ENCODE results near the gene TMLHE. TPM values are rescaled to one million over a fixed set of nuclear protein-coding genes. Genes with fewer than 3 reads are reported as not detected.
"Not testable (repeated sequence)": the region's sequence is repeated elsewhere in the genome, so short reads cannot be mapped to it uniquely, and the experiment has no call there.

TMLHE gene
- total RNA-seq, 1 donor from 2014 or later = 18.5 TPM

DNA sequence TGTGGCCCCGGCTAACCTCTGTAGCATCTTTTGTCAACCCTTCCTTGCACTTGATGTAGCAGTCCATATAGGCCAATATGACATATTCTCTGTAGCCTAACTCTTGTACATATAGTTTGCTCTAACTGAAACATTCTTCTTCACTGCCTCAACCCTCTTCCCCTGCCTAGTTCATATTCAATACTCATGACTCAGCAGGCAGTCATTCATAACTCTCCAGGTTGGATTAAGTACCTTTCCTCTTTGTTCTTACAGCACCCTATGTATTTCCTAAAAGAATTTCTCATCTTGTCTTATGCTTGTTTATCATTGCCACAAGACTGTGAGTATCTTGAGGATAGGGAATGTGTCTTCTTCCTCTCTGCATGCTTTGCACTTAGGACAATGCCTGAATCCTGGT lies 76.9 kb downstream of the TMLHE start:
- no peaks in the 10 kb centered on the region for H3K27me3 Mint-ChIP-seq
- H3K36me3 Mint-ChIP-seq = peaks cover 6% of the 10 kb centered on the region
- no peak overlapping the region for H3K4me3 Mint-ChIP-seq
- H3K9me3 Mint-ChIP-seq = no peaks in the 10 kb centered on the region
- H3K27ac Mint-ChIP-seq = no peak overlapping the region
- no peaks in the 10 kb centered on the region for H3K4me1 Mint-ChIP-seq (ENCODE audit: unreplicated experiment)
- no peak for DNase-seq (ENCODE audit: extremely low spot score, unreplicated experiment)
- TF ChIP-seq, protein P1, sequence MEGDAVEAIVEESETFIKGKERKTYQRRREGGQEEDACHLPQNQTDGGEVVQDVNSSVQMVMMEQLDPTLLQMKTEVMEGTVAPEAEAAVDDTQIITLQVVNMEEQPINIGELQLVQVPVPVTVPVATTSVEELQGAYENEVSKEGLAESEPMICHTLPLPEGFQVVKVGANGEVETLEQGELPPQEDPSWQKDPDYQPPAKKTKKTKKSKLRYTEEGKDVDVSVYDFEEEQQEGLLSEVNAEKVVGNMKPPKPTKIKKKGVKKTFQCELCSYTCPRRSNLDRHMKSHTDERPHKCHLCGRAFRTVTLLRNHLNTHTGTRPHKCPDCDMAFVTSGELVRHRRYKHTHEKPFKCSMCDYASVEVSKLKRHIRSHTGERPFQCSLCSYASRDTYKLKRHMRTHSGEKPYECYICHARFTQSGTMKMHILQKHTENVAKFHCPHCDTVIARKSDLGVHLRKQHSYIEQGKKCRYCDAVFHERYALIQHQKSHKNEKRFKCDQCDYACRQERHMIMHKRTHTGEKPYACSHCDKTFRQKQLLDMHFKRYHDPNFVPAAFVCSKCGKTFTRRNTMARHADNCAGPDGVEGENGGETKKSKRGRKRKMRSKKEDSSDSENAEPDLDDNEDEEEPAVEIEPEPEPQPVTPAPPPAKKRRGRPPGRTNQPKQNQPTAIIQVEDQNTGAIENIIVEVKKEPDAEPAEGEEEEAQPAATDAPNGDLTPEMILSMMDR (conservative IDR thresholded peaks at IDR 0.05) = no peak

DNA sequence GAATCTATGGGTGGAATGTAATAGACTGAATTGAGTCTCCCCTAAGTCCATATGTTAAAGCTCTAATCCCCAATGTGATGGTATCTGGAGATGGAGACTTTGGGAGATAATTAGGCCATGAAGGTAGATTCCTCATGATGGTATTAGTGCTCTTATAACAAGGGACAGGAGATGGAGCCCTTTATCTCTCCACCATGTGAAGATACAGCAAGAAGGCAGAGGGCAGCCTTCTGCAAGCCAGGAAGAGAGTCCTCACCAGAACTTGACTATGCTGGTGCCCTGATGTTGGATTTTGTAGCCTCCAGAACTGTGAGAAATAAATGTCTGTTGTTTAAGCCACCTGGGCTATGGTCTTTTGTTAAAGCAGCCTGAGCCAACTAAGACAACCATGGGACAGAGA lies 78.0 kb downstream of the TMLHE start:
- TF ChIP-seq, protein P1 (conservative IDR thresholded peaks at IDR 0.05) = no peak
- Mint-ChIP-seq H3K9me3 (no peaks in the 10 kb centered on the region), H3K4me1 (ENCODE audit: unreplicated experiment) (no peaks in the 10 kb centered on the region), H3K36me3 (peaks cover 11% of the 10 kb centered on the region), H3K4me3 (no peak overlapping the region), H3K27me3 (no peaks in the 10 kb centered on the region), H3K27ac (no peak overlapping the region)
- no peak for DNase-seq (ENCODE audit: extremely low spot score, unreplicated experiment)

DNA sequence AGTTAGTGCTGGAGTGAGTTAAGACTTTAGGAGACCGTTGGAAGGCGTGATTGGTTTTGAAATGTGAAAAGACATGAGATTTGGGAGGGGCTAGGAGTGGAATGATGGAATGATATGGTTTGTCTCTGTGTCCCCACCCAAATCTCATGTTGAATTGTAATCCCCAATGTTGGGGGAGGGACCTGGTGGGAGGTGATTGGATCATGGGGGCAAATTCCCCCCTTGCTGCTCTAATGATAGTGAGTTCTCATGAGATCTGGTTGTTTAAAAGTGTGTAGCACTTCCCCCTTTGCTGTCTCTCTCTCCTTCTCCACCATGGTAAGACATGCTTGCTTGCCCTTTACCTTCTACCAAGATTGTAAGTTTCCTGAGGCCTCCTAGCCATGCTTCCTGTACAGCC lies 85.7 kb downstream of the TMLHE start:
- not testable (repeated sequence) for DNase-seq (ENCODE audit: extremely low spot score, unreplicated experiment); H3K27ac Mint-ChIP-seq; H3K27me3 Mint-ChIP-seq; H3K4me3 Mint-ChIP-seq; H3K4me1 Mint-ChIP-seq (ENCODE audit: unreplicated experiment); H3K9me3 Mint-ChIP-seq
- H3K36me3 Mint-ChIP-seq = peaks cover 51% of the 10 kb centered on the region

DNA sequence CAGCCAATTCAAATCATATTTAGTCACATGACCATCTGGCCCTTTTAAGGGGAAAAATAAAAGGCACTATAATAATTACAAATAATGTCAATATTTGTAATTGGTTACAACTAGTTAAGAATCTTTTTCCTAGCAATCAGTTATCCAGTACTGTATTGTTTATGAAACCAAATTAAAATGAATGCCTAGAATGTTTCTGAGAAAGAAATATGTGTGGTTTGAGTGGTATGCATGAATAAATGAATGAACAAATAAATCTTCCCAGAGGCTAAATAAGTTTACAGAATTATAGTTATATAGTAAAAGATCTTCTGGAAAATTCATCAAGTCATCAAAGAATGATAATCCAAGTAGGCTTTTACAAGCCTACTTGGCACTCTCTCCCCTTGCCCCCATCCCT lies 98.5 kb downstream of the TMLHE start:
- no peak overlapping the region for H3K4me3 Mint-ChIP-seq
- no peaks in the 10 kb centered on the region for H3K9me3 Mint-ChIP-seq
- H3K27me3 Mint-ChIP-seq = no peaks in the 10 kb centered on the region
- H3K4me1 Mint-ChIP-seq (ENCODE audit: unreplicated experiment) = no peaks in the 10 kb centered on the region
- TF ChIP-seq, protein P1 (conservative IDR thresholded peaks at IDR 0.05) = no peak
- H3K36me3 Mint-ChIP-seq = peaks cover 9% of the 10 kb centered on the region
- no peak for DNase-seq (ENCODE audit: extremely low spot score, unreplicated experiment)
- no peak overlapping the region for H3K27ac Mint-ChIP-seq

DNA sequence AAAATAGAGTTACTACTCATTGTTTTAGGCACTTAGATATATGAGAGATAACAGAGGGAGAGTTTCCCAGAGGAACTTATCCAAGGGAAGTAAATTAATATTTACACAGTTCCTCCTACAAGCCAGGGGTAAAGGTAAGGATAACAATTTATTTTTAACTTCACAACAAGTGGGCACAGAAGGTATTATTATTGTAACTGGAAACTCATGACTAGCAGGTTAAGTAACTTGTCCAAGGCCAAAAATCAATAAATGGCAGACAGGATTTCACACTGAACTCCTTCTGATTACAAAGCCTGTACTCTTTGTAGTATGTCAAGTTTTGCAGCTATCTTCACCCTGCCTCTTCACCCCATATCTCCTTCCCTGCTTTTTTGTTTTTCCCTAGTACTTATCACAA lies 107.5 kb downstream of the TMLHE start:
- H3K4me1 Mint-ChIP-seq (ENCODE audit: unreplicated experiment) = no peaks in the 10 kb centered on the region
- H3K27ac Mint-ChIP-seq = no peak overlapping the region
- H3K27me3 Mint-ChIP-seq = no peaks in the 10 kb centered on the region
- H3K36me3 Mint-ChIP-seq = peaks cover 19% of the 10 kb centered on the region
- H3K4me3 Mint-ChIP-seq = no peak overlapping the region
- DNase-seq (ENCODE audit: extremely low spot score, unreplicated experiment) = no peak
- no peaks in the 10 kb centered on the region for H3K9me3 Mint-ChIP-seq
- TF ChIP-seq, protein P1 (conservative IDR thresholded peaks at IDR 0.05) = no peak

DNA sequence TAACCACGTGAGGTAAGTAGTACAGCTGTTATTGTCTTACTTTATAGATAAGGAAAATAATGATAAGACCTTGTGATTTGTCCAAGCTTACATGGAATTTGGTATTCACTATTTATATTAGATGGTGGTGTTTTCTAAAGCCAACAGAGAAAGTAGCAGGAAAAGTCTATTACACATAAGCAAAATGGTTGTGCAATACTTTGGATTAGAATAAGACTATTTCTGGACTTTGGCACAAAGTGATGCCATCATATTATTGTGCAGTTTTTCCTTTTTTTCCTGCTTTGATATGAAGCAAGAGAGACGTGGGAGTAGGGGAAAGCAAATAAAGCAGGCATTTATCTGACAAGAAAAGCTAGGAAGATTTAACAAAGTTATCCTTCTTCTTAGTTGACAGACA lies 117.6 kb downstream of the TMLHE start:
- H3K27me3 Mint-ChIP-seq; H3K4me3 Mint-ChIP-seq; H3K9me3 Mint-ChIP-seq; H3K4me1 Mint-ChIP-seq (ENCODE audit: unreplicated experiment); H3K27ac Mint-ChIP-seq; DNase-seq (ENCODE audit: extremely low spot score, unreplicated experiment); H3K36me3 Mint-ChIP-seq: not testable (repeated sequence)

DNA sequence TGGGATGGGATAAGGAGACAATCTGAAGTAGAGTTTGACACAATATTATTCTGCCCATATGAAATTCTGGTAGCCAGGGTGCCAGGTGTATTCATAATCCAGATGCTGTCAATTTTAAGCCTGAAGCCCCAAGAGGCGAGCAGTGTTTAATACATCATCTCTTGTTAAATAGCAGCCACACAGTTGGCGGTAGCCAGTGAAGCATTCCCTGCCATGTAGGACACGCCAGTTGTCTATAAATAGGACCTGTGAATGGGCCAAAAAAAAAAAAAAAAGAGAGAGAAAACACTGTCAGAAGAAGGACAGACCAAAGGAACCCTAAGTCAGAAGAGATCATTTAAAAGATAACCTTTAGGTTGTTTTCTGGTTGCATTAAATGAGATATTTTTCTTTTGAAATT lies 121.3 kb downstream of the TMLHE start:
- H3K9me3 Mint-ChIP-seq; H3K4me1 Mint-ChIP-seq (ENCODE audit: unreplicated experiment); H3K27me3 Mint-ChIP-seq; H3K27ac Mint-ChIP-seq; H3K36me3 Mint-ChIP-seq; H3K4me3 Mint-ChIP-seq; DNase-seq (ENCODE audit: extremely low spot score, unreplicated experiment): not testable (repeated sequence)

DNA sequence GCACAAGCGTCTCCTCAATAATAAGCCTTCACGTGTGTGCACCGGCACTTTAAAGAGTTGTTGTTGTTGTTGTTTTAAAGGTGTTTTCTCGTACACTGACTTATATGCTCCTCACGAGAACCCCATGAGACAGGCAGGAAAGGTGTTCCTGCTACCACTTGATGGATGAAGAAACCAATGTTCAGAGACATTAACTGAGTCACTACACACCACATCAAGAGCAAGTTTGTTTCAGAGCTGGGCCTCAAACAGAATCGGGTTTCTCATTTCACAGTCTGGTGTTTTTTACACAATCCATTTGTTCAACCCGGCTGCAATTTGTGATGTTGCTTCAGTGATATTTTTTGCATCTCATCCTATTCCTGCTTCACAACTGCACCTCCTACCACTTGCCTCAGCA lies 135.6 kb downstream of the TMLHE start:
- not testable (repeated sequence) for H3K27me3 Mint-ChIP-seq; H3K4me3 Mint-ChIP-seq; H3K36me3 Mint-ChIP-seq; H3K4me1 Mint-ChIP-seq (ENCODE audit: unreplicated experiment); DNase-seq (ENCODE audit: extremely low spot score, unreplicated experiment); H3K9me3 Mint-ChIP-seq; H3K27ac Mint-ChIP-seq

DNA sequence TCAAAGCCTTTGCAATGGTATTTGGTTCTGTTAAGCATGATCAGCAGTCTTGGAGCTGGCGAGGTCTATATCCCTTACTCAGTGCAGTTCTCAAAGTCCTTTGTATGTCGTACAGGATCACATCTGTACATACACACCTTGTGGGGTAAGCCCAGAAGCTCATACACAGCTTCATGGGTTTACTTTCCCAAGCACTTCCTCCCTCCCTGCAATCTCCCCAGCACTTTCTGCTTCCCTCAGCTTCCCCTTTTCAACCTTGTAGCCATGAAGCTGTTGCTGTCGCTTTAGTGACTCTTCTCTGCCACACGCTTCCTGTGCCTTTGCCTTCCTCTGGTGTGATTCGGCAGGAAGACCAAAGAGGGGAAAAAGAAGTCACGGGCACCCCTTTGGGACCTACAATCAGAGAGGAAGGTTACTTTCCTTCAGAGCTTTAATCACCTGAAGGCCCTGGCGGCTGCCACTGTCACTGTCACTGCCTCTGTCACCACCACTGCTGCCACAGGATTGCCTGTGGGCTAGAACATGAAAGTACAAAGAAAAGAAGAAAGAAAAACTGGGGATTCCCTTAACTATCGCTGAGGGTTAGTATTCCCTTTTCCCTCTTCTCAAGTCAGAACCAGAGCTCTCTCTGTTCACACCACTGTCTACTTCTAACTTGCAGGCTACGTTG lies 146.3 kb downstream of the TMLHE start:
- H3K4me1 Mint-ChIP-seq (ENCODE audit: unreplicated experiment); H3K9me3 Mint-ChIP-seq; H3K36me3 Mint-ChIP-seq; H3K4me3 Mint-ChIP-seq; DNase-seq (ENCODE audit: extremely low spot score, unreplicated experiment); H3K27ac Mint-ChIP-seq; H3K27me3 Mint-ChIP-seq: not testable (repeated sequence)

DNA sequence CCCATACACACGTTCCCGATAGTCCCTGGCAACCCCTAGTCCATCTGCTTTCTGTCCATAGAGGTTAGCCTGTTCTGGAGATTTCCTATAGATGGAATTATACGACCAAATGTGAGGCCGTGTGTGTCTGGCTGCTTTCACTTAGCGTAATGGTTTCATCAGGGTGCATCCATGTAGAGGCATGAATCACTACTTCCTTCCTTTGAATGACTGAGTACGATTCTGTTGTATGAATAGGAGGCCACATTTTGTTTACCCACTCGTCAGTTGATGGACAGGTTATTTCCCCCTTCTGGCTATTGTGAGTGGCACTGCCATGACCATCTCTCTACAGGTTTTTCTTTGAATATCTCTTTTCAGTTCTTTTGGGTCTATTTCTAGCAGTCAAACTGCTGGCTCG lies 152.3 kb downstream of the TMLHE start:
- H3K9me3 Mint-ChIP-seq; H3K4me3 Mint-ChIP-seq; H3K27me3 Mint-ChIP-seq; DNase-seq (ENCODE audit: extremely low spot score, unreplicated experiment); H3K4me1 Mint-ChIP-seq (ENCODE audit: unreplicated experiment); H3K27ac Mint-ChIP-seq; H3K36me3 Mint-ChIP-seq: not testable (repeated sequence)
